Liver (tissue), 9 donors: ENCODE results near the gene VAT1. TPM values are rescaled to one million over a fixed set of nuclear protein-coding genes. Genes with fewer than 3 reads are reported as not detected.
"Not testable (repeated sequence)": the region's sequence is repeated elsewhere in the genome, so short reads cannot be mapped to it uniquely, and the experiment has no call there.

Experiments
- DNase-seq: peaks from one replicate; pipeline ENCODE4 v3.0.0-alpha.2; 2017; ENCODE audit warnings: low spot score
- H3K27ac ChIP-seq, 2 donors: one replicate each; pipeline ENCODE4 v1.7.0; 2013; ENCODE audit warnings: inconsistent platforms in 2 of 2, low read length in 2 of 2, control low read depth in 1 of 2, low read depth in 1 of 2, mild to moderate bottlenecking in 1 of 2
- H3K27me3 ChIP-seq, 4 donors: one replicate each; pipeline versions ENCODE4 v1.6.1 to v1.7.0; 2013; ENCODE audit warnings: low read length in 3 of 4, inconsistent platforms in 1 of 4, mild to moderate bottlenecking in 1 of 4, moderate library complexity in 1 of 4; ENCODE audit not compliant: control insufficient read depth in 4 of 4, insufficient read depth in 4 of 4
- H3K36me3 ChIP-seq, 4 donors: one replicate each; pipeline versions ENCODE4 v1.6.1 to v1.7.0; 2013; ENCODE audit warnings: low read length in 3 of 4, mild to moderate bottlenecking in 3 of 4, low read depth in 1 of 4, moderate library complexity in 1 of 4; ENCODE audit not compliant: control insufficient read depth in 4 of 4, insufficient read depth in 3 of 4
- H3K4me1 ChIP-seq, 4 donors: one replicate each; pipeline versions ENCODE4 v1.6.1 to v1.7.0; 2013; ENCODE audit warnings: low read length in 3 of 4, mild to moderate bottlenecking in 3 of 4, moderate library complexity in 1 of 4; ENCODE audit not compliant: control insufficient read depth in 4 of 4, insufficient read depth in 4 of 4
- H3K4me3 ChIP-seq, 3 donors: one replicate each; pipeline versions ENCODE4 v1.6.1 to v1.7.0; 2013; ENCODE audit warnings: low read length in 3 of 3, control low read depth in 1 of 3, low read depth in 1 of 3, mild to moderate bottlenecking in 1 of 3
- H3K9ac ChIP-seq, 2 donors: one replicate each; pipeline ENCODE4 v1.7.0; 2013; ENCODE audit warnings: low read length in 2 of 2, mild to moderate bottlenecking in 2 of 2, moderate library complexity in 2 of 2, control low read depth in 1 of 2, low read depth in 1 of 2
- H3K9me3 ChIP-seq, 4 donors: one replicate each; pipeline versions ENCODE4 v1.6.1 to v1.7.0; 2013; ENCODE audit warnings: low read length in 3 of 4; ENCODE audit not compliant: control insufficient read depth in 4 of 4
- EGR1 ChIP-seq, 2 donors: IDR thresholded peaks; 2 replicates each; pipeline ENCODE4 v1.6.1; 2016 to 2018; ENCODE audit warnings: antibody characterized with exemption in 2 of 2, low read depth in 2 of 2
- FOXA1 ChIP-seq: IDR thresholded peaks from 2 replicates; pipeline ENCODE4 v1.6.1; 2016; ENCODE audit warnings: antibody characterized with exemption
- GABPA ChIP-seq, 2 donors: IDR thresholded peaks in 1 of 2; conservative IDR thresholded peaks in 1 of 2; 2 replicates each; pipeline ENCODE4 v1.6.1; 2016; ENCODE audit warnings: antibody characterized with exemption in 2 of 2, mild to moderate bottlenecking in 1 of 2, moderate library complexity in 1 of 2
- HNF4G ChIP-seq: IDR thresholded peaks from 2 replicates; pipeline ENCODE4 v1.6.1; 2016; ENCODE audit warnings: antibody characterized with exemption
- JUND ChIP-seq, 2 donors: IDR thresholded peaks; 2 replicates each; pipeline ENCODE4 v1.6.1; 2016; ENCODE audit warnings: antibody characterized with exemption in 2 of 2
- NR2F2 ChIP-seq: IDR thresholded peaks from 2 replicates; pipeline ENCODE4 v1.6.1; 2016; ENCODE audit warnings: antibody characterized with exemption
- RAD21 ChIP-seq, 2 donors: IDR thresholded peaks; 2 replicates each; pipeline ENCODE4 v1.6.1; 2016; ENCODE audit warnings: antibody characterized with exemption in 2 of 2, mild to moderate bottlenecking in 2 of 2
- RXRA ChIP-seq, 2 donors: IDR thresholded peaks; 2 replicates each; pipeline ENCODE4 v1.6.1; 2017 to 2018; ENCODE audit warnings: antibody characterized with exemption in 2 of 2, mild to moderate bottlenecking in 1 of 2
- WGBS: extraction: QIAGEN DNeasy Blood & Tissue Kit; methylation state at CpG from one replicate; pipeline ENCODE4 v1.1.7; 2013; 5-methylcytosine and 5-hydroxymethylcytosine counted together
- polyA plus RNA-seq, 2 donors: library from polyadenylated mRNA; stranded (reverse) in 1 of 2; unstranded in 1 of 2; fragments of 200-250 nt in 1 of 2; fragments of >200 nt in 1 of 2; fragmentation: Nextera tagmentation in 1 of 2; extraction: Ambion mirVana in 1 of 2; gene quantifications; one replicate each; pipeline versions ENCODE4 v1.2.1 to v1.2.3, GENCODE V29; 2013 to 2015
- total RNA-seq, 2 donors: library from RNA; depleted of rRNA; stranded (reverse); fragments of >200 nt; gene quantifications; one replicate each; pipeline ENCODE4 v1.2.3, GENCODE V29; 2014
- TF ChIP-seq, protein P1 (sequence below): IDR thresholded peaks from 2 replicates; pipeline ENCODE4 v1.6.1; 2016; ENCODE audit warnings: antibody characterized with exemption
- TF ChIP-seq, protein P2 (sequence below): IDR thresholded peaks from 2 replicates; pipeline ENCODE4 v1.6.1; 2016; ENCODE audit warnings: antibody characterized with exemption, mild to moderate bottlenecking
- TF ChIP-seq, protein P3 (sequence below): IDR thresholded peaks from 2 replicates; pipeline ENCODE4 v1.6.1; 2016; ENCODE audit warnings: antibody characterized with exemption
- TF ChIP-seq, protein P4 (sequence below): fragments of 150-350 bp; IDR thresholded peaks from 2 replicates; pipeline ENCODE4 v1.5.1; 2017; ENCODE audit warnings: improper control_type of control experiment, low read depth, low read length; ENCODE audit not compliant: missing input control
- donor health status: healthy.
- donor health status: healthy.
- donor health status: healthy.
- donor health status: healthy.
- donor health status: healthy.

The VAT1 gene
- total and polyA plus RNA-seq, 4 donors, result 16.3 to 38.8 (median 25.4) TPM

DNA sequence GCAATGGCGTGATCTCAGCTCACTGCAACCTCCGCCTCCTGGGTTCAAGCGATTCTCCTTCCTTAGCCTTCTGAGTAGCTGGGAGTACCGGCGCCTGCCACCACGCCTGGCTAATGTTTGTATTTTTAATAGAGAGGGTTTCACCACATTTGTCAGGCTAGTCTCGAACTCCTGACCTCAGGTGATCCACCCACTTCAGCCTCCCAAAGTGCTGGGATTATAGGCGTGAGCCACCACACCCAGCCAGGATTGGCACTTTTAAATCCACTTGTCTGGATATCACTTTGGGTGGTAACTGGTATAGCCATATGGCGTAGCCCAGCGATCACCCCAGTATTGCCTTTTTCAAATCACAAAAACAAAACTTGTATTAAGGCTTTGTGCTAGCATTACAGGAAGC lies 28.3 kb downstream of the VAT1 start:
- WGBS, result 84% methylated on average over 10 of the region's 10 CpGs
- not testable (repeated sequence) for H3K27me3 ChIP-seq, H3K4me1 ChIP-seq, H3K4me3 ChIP-seq, H3K9me3 ChIP-seq, H3K27ac ChIP-seq, DNase-seq, H3K9ac ChIP-seq
- peaks cover 19 to 38% (median 27%) of the 10 kb centered on the region in 4 donors for H3K36me3 ChIP-seq

DNA sequence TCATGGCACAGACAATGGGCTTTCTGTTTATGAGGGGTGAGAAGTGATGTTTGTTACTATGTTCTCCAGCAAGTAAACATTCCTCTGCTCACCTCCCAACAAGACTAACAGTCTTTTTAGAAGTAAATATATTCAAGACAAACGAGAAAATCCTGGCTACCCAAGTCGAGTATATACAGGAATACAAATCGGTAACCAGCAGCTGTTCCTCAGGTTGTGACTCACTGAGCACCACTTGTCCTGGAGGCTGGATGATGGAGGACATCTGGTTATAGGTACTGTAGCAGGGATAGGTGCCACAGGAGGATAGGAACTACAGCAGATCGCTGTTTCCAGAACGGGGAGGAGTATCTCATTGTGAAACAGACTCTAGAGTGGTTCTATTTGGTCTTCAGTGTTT lies 29.3 kb downstream of the VAT1 start:
- Histone ChIP-seq H3K36me3 (peaks cover 22 to 43% (median 27%) of the 10 kb centered on the region in 4 donors), H3K27ac (no peak overlapping the region), H3K9me3 (no peaks in the 10 kb centered on the region), H3K4me1 (peaks cover 4 to 9% (median 5%) of the 10 kb centered on the region in 4 donors), H3K27me3 (no peaks in the 10 kb centered on the region), H3K9ac (no peak overlapping the region), H3K4me3 (no peak overlapping the region)
- TF ChIP-seq NR2F2 (no peak), EGR1 (IDR thresholded peaks at IDR 0.05; ENCODE audit: low read depth in 2 of 2) (no peak), GABPA (IDR thresholded peaks at IDR 0.05 in 1 of 2, conservative IDR thresholded peaks at IDR 0.05 in 1 of 2) (no peak), FOXA1 (no peak), RAD21 (IDR thresholded peaks at IDR 0.05) (no peak), RXRA (IDR thresholded peaks at IDR 0.05) (no peak), JUND (IDR thresholded peaks at IDR 0.05) (no peak)
- TF ChIP-seq, protein P1, sequence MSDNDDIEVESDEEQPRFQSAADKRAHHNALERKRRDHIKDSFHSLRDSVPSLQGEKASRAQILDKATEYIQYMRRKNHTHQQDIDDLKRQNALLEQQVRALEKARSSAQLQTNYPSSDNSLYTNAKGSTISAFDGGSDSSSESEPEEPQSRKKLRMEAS, result no peak
- TF ChIP-seq, protein P2, sequence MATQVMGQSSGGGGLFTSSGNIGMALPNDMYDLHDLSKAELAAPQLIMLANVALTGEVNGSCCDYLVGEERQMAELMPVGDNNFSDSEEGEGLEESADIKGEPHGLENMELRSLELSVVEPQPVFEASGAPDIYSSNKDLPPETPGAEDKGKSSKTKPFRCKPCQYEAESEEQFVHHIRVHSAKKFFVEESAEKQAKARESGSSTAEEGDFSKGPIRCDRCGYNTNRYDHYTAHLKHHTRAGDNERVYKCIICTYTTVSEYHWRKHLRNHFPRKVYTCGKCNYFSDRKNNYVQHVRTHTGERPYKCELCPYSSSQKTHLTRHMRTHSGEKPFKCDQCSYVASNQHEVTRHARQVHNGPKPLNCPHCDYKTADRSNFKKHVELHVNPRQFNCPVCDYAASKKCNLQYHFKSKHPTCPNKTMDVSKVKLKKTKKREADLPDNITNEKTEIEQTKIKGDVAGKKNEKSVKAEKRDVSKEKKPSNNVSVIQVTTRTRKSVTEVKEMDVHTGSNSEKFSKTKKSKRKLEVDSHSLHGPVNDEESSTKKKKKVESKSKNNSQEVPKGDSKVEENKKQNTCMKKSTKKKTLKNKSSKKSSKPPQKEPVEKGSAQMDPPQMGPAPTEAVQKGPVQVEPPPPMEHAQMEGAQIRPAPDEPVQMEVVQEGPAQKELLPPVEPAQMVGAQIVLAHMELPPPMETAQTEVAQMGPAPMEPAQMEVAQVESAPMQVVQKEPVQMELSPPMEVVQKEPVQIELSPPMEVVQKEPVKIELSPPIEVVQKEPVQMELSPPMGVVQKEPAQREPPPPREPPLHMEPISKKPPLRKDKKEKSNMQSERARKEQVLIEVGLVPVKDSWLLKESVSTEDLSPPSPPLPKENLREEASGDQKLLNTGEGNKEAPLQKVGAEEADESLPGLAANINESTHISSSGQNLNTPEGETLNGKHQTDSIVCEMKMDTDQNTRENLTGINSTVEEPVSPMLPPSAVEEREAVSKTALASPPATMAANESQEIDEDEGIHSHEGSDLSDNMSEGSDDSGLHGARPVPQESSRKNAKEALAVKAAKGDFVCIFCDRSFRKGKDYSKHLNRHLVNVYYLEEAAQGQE, result no peak
- TF ChIP-seq, protein P3, sequence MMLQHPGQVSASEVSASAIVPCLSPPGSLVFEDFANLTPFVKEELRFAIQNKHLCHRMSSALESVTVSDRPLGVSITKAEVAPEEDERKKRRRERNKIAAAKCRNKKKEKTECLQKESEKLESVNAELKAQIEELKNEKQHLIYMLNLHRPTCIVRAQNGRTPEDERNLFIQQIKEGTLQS, result no peak
- TF ChIP-seq, protein P4, sequence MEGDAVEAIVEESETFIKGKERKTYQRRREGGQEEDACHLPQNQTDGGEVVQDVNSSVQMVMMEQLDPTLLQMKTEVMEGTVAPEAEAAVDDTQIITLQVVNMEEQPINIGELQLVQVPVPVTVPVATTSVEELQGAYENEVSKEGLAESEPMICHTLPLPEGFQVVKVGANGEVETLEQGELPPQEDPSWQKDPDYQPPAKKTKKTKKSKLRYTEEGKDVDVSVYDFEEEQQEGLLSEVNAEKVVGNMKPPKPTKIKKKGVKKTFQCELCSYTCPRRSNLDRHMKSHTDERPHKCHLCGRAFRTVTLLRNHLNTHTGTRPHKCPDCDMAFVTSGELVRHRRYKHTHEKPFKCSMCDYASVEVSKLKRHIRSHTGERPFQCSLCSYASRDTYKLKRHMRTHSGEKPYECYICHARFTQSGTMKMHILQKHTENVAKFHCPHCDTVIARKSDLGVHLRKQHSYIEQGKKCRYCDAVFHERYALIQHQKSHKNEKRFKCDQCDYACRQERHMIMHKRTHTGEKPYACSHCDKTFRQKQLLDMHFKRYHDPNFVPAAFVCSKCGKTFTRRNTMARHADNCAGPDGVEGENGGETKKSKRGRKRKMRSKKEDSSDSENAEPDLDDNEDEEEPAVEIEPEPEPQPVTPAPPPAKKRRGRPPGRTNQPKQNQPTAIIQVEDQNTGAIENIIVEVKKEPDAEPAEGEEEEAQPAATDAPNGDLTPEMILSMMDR, result no peak
- 91% methylated on average over 5 of the region's 5 CpGs for WGBS
- DNase-seq, result no peak

DNA sequence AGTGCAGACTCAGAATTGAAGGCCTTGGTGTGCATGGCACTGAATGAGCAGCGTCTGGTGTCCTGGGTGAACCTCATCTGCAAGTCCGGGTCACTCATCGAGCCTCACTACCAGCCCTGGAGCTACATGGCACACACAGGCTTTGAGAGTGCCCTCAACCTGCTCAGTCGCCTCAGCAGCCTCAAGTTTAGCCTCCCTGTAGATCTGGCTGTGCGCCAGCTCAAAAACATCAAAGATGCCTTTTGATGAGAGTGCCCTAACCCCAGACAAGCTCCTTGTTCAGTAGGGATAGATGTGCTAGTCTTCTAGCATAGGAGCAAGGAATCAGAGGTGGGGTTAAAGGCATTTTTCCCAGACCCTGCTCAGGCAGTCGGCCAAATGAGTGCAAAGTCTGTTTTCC lies 30.7 kb downstream of the VAT1 start:
- no peak overlapping the region for H3K27ac ChIP-seq
- TF ChIP-seq HNF4G (no peak), EGR1 (IDR thresholded peaks at IDR 0.05; ENCODE audit: low read depth in 2 of 2) (no peak)
- TF ChIP-seq, protein P4, result no peak
- TF ChIP-seq, protein P1, result no peak
- no peak for DNase-seq
- WGBS, result 94% methylated on average over 6 of the region's 6 CpGs
- no peaks in the 10 kb centered on the region for H3K27me3 ChIP-seq
- no peaks in the 10 kb centered on the region for H3K4me1 ChIP-seq
- H3K36me3 ChIP-seq, result peaks cover 24 to 50% (median 34%) of the 10 kb centered on the region in 4 donors
- no peaks in the 10 kb centered on the region for H3K9me3 ChIP-seq
- no peak overlapping the region for H3K4me3 ChIP-seq
- no peak overlapping the region for H3K9ac ChIP-seq
